Endothelial cell of umbilical vein (primary cell): ENCODE results near the gene SLC25A21. TPM values are rescaled to one million over a fixed set of nuclear protein-coding genes. Genes with fewer than 3 reads are reported as not detected.
"Not testable (repeated sequence)": the region's sequence is repeated elsewhere in the genome, so short reads cannot be mapped to it uniquely, and the experiment has no call there.

Source experiments
- BruUV-seq: library from RNA; stranded (reverse); fragments of 400-500 nt; replicated peaks from 2 replicates; lab custom pipeline; 2021; lab: Mats Ljungman, UMichigan
- CTCF ChIA-PET: fragments of 300-600, 350-600 bp; sonication (Branson Sonifier 250); formaldehyde crosslinking; loops from one replicate; lab custom pipeline; 2021; ENCODE audit warnings: antibody characterized with exemption, inconsistent platforms; lab: Charles Lee
- POLR2A ChIA-PET: fragments of 300-600, 350-600 bp; sonication (Branson Sonifier 250); formaldehyde crosslinking; loops from one replicate; lab custom pipeline; 2021; ENCODE audit warnings: antibody characterized with exemption, inconsistent platforms; lab: Charles Lee
- DNase-seq: peaks from one replicate; pipeline ENCODE4 v3.0.0-alpha.2; 2011; ENCODE audit warnings: low read depth, low spot score
- FAIRE-seq: peaks from 2 replicates; lab custom pipeline; 2011; peaks lifted over from hg19 to GRCh38; lab: Jason Lieb, UNC
- H2AFZ ChIP-seq: 2 replicates; pipeline ENCODE4 v1.6.0; 2012; ENCODE audit warnings: low read depth, low read length, control low read depth, inconsistent platforms
- H3K27ac ChIP-seq: 2 replicates; pipeline ENCODE4 v1.5.1; 2011; ENCODE audit warnings: low read depth, mild to moderate bottlenecking, control low read depth, low read length, moderate library complexity; ENCODE audit not compliant: insufficient read depth
- H3K27me3 ChIP-seq, 2 experiments: 2 replicates each; pipeline versions ENCODE4 v1.6.0 to v1.6.1; 2011; ENCODE audit warnings: low read length in 2 of 2, mixed read lengths in 1 of 2; ENCODE audit not compliant: control insufficient read depth in 2 of 2, insufficient read depth in 2 of 2
- H3K36me3 ChIP-seq, 2 experiments: 2 replicates in 1 of 2; 3 replicates in 1 of 2; pipeline ENCODE4 v1.5.1; 2011; ENCODE audit warnings: low read length in 2 of 2, mild to moderate bottlenecking in 1 of 2, moderate library complexity in 1 of 2; ENCODE audit not compliant: control insufficient read depth in 2 of 2, insufficient read depth in 2 of 2; ENCODE audit errors: extremely low read depth in 1 of 2
- H3K4me1 ChIP-seq: 3 replicates; pipeline ENCODE4 v1.5.1; 2011; ENCODE audit warnings: mild to moderate bottlenecking, low read length; ENCODE audit not compliant: control insufficient read depth, insufficient read depth; ENCODE audit errors: extremely low read depth
- H3K4me2 ChIP-seq: 2 replicates; pipeline ENCODE4 v1.6.1; 2011; ENCODE audit warnings: low read length, control low read depth, mixed read lengths; ENCODE audit not compliant: insufficient read depth
- H3K4me3 ChIP-seq, 3 experiments: fragments of 200-600 bp in 1 of 3; sonication (generic), shearing (Covaris generic) in 1 of 3; replicated peaks in 1 of 3; 2 replicates each; pipeline ENCODE4 v1.5.1; 2011 to 2016; ENCODE audit warnings: control low read depth in 3 of 3, low read length in 3 of 3, mild to moderate bottlenecking in 2 of 3, inconsistent platforms in 1 of 3, low read depth in 1 of 3, moderate library complexity in 1 of 3; ENCODE audit not compliant: insufficient read depth in 1 of 3
- H3K79me2 ChIP-seq: 2 replicates; pipeline ENCODE4 v1.6.0; 2012; ENCODE audit warnings: low read length, inconsistent platforms; ENCODE audit not compliant: control insufficient read depth, insufficient read depth
- H3K9ac ChIP-seq: replicated peaks from 2 replicates; pipeline ENCODE3; 2011; ENCODE audit warnings: low read length, control low read depth; ENCODE audit not compliant: insufficient read depth; ENCODE audit errors: extremely low read depth
- H3K9me1 ChIP-seq: replicated peaks from 3 replicates; pipeline ENCODE4 v1.6.0; 2011; ENCODE audit warnings: mild to moderate bottlenecking, low read length; ENCODE audit not compliant: control insufficient read depth, insufficient read depth; ENCODE audit errors: extremely low read depth
- H3K9me3 ChIP-seq: replicated peaks from 2 replicates; pipeline ENCODE4 v1.5.1; 2012; ENCODE audit warnings: low read length, inconsistent platforms; ENCODE audit not compliant: control insufficient read depth, insufficient read depth
- H4K20me1 ChIP-seq: replicated peaks from 2 replicates; pipeline ENCODE3; 2011; ENCODE audit warnings: mild to moderate bottlenecking, low read length; ENCODE audit not compliant: control insufficient read depth, insufficient read depth; ENCODE audit errors: extremely low read depth
- EZH2 ChIP-seq: IDR thresholded peaks from 2 replicates; pipeline ENCODE4 v1.6.1; 2012; ENCODE audit warnings: borderline replicate concordance, low read depth, mild to moderate bottlenecking, moderate library complexity, low read length, inconsistent platforms; ENCODE audit not compliant: severe bottlenecking
- FOS ChIP-seq: IDR thresholded peaks from 2 replicates; pipeline ENCODE4 v1.6.1; 2011; ENCODE audit warnings: mild to moderate bottlenecking, low read length, moderate library complexity, borderline replicate concordance; ENCODE audit not compliant: insufficient read depth
- GATA2 ChIP-seq: IDR thresholded peaks from 2 replicates; pipeline ENCODE4 v1.7.0; 2011; ENCODE audit warnings: low read depth, mild to moderate bottlenecking, moderate library complexity, mixed read lengths, low read length; ENCODE audit not compliant: insufficient read length, insufficient read depth
- JUN ChIP-seq: IDR thresholded peaks from 2 replicates; pipeline ENCODE4 v1.6.1; 2011; ENCODE audit warnings: borderline replicate concordance, low read depth; ENCODE audit not compliant: insufficient read length, insufficient read depth
- MYC ChIP-seq: IDR thresholded peaks from one replicate; pipeline ENCODE4 v1.6.1; 2011; ENCODE audit warnings: mild to moderate bottlenecking, low read depth, low read length
- POLR2A ChIP-seq: IDR thresholded peaks from 2 replicates; pipeline ENCODE4 v1.6.1; 2012; ENCODE audit warnings: low read depth, mild to moderate bottlenecking, control low read depth, low read length
- POLR2AphosphoS5 ChIP-seq: IDR thresholded peaks from 2 replicates; pipeline ENCODE4 v1.6.1; 2012; ENCODE audit warnings: low read depth, mild to moderate bottlenecking, control low read depth, low read length, moderate library complexity; ENCODE audit not compliant: insufficient read depth
- dilution Hi-C: fragments of 300-500 bp; cut with MboI; formaldehyde crosslinking; loops from one replicate; pipeline ENCODE4 v1.15.0; 2019; ENCODE audit warnings: low sequenced_read_pairs; ENCODE audit not compliant: extremely low pct_ligation_motif_present
- intact Hi-C: fragments of 100-400 bp; cut with micrococcal nuclease; formaldehyde crosslinking; loops from one replicate; pipeline ENCODE4 v1.10.0; 2022
- polyA plus RNA-seq, 4 experiments: library from polyadenylated mRNA; depleted of rRNA in 3 of 4; stranded (reverse) in 3 of 4; unstranded in 1 of 4; fragments of >200 nt; gene quantifications; 2 replicates each; pipeline versions ENCODE4 v1.2.1 to v1.2.3, GENCODE V29; 2011 to 2012; ENCODE audit warnings: missing spikeins in 1 of 4
- total RNA-seq: library from RNA; stranded (reverse); gene quantifications from 2 replicates; pipeline ENCODE4 v1.2.3, GENCODE V29; 2021
- TF ChIP-seq, protein P1 (sequence below), 2 donors: IDR thresholded peaks; 1 replicate in 1 of 2; 2 replicates in 1 of 2; pipeline ENCODE4 v1.5.1; 2011; ENCODE audit warnings: low read length in 2 of 2, mild to moderate bottlenecking in 2 of 2, moderate library complexity in 2 of 2, control low read depth in 1 of 2, inconsistent platforms in 1 of 2, low read depth in 1 of 2; ENCODE audit not compliant: insufficient read depth in 1 of 2; ENCODE audit errors: extremely low read depth in 1 of 2
- TF ChIP-seq, protein P2 (sequence below): IDR thresholded peaks from 2 replicates; pipeline ENCODE4 v1.6.1; 2011; ENCODE audit not compliant: insufficient read depth, insufficient read length

SLC25A21 gene
- total and polyA plus RNA-seq, 2 donors (not counting 3 experiments of a cell fraction or from before 2014, with no cell fraction given) = 0.98 to 1.4 TPM

DNA sequence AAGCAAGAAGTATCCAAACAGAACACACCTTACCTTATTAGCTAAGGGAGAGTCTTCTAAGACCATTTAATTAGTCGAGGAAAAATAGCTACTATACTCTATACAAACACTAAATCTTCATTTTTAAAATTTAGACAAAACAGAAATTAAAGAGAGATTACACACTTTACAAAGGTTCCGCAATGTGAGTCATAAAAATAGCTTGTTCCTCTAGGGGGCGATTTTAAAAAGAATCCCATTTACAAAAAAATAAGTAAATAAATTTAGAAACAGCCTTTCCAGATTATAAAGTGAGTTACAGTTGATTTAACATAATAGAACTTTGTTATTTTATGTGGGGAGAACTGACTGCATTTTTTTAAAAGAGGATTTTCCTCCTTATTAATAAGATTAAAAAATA is 309.1 kb downstream of the SLC25A21 start:
- H3K27me3 ChIP-seq = peaks cover 0 to 2% of the 10 kb centered on the region in 2 experiments
- dilution Hi-C loops (no loop called here), intact Hi-C loops (no loop called here)
- CTCF ChIA-PET = interaction anchor here (1.0 to 1.9 kb wide), 7 partner anchors 10 to 319 kb away, joined by 3 to 13 read pairs (median 4); no protein-coding TSS in a partner anchor
- no peaks in the 10 kb centered on the region for H3K4me1 ChIP-seq
- POLR2A ChIA-PET = no interaction called here
- H3K4me3 ChIP-seq = no peak overlapping the region
- no peaks in the 10 kb centered on the region for H3K9me1 ChIP-seq
- BruUV-seq = no TSS peak
- no peak overlapping the region for H3K4me2 ChIP-seq
- no peak overlapping the region for H3K9ac ChIP-seq
- no peak for TF ChIP-seq FOS
- TF ChIP-seq MYC = no peak
- no peak for TF ChIP-seq POLR2A
- TF ChIP-seq GATA2 = no peak
- TF ChIP-seq JUN = no peak
- TF ChIP-seq POLR2AphosphoS5 = no peak
- TF ChIP-seq, protein P1, sequence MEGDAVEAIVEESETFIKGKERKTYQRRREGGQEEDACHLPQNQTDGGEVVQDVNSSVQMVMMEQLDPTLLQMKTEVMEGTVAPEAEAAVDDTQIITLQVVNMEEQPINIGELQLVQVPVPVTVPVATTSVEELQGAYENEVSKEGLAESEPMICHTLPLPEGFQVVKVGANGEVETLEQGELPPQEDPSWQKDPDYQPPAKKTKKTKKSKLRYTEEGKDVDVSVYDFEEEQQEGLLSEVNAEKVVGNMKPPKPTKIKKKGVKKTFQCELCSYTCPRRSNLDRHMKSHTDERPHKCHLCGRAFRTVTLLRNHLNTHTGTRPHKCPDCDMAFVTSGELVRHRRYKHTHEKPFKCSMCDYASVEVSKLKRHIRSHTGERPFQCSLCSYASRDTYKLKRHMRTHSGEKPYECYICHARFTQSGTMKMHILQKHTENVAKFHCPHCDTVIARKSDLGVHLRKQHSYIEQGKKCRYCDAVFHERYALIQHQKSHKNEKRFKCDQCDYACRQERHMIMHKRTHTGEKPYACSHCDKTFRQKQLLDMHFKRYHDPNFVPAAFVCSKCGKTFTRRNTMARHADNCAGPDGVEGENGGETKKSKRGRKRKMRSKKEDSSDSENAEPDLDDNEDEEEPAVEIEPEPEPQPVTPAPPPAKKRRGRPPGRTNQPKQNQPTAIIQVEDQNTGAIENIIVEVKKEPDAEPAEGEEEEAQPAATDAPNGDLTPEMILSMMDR (IDR thresholded peaks at IDR 0.05; ENCODE audit: extremely low read depth in 1 of 2, insufficient read depth in 1 of 2, low read depth in 1 of 2, low read length in 2 of 2) = no peak
- TF ChIP-seq, protein P2, sequence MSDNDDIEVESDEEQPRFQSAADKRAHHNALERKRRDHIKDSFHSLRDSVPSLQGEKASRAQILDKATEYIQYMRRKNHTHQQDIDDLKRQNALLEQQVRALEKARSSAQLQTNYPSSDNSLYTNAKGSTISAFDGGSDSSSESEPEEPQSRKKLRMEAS = no peak
- TF ChIP-seq EZH2 = no peak
- H3K79me2 ChIP-seq = no peaks in the 10 kb centered on the region
- H3K27ac ChIP-seq = no peak overlapping the region
- H3K36me3 ChIP-seq = no peaks in the 10 kb centered on the region
- H4K20me1 ChIP-seq = no peaks in the 10 kb centered on the region
- no peak for DNase-seq
- H2AFZ ChIP-seq = no peak overlapping the region
- H3K9me3 ChIP-seq = no peaks in the 10 kb centered on the region
- no peak for FAIRE-seq

DNA sequence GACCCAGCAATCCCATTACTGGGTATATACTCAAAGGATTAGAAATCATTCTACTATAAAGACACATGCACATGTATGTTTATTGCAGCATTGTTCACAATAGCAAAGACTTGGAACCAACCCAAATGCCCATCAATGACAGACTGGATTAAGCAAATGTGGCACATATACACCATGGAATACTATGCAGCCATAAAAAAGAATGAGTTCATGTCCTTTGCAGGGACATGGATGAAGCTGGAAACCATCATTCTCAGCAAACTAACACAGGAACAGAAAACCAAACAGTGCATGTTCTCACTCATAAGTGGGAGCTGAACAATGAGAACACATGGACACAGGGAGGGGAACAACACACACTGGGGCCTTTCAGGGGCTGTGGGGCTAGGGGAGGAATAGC is 310.2 kb downstream of the SLC25A21 start:
- H3K27me3 ChIP-seq, FAIRE-seq, H3K27ac ChIP-seq, H3K4me1 ChIP-seq, H3K9me1 ChIP-seq, H3K79me2 ChIP-seq, H3K9me3 ChIP-seq, H3K4me2 ChIP-seq, BruUV-seq, intact Hi-C loops, H3K36me3 ChIP-seq, dilution Hi-C loops, DNase-seq, H2AFZ ChIP-seq, H3K9ac ChIP-seq, H4K20me1 ChIP-seq, H3K4me3 ChIP-seq, POLR2A ChIA-PET: not testable (repeated sequence)
- CTCF ChIA-PET = interaction anchor here (1.2 kb wide), 1 partner anchor 80 kb away, joined by 4 read pairs; no protein-coding TSS in a partner anchor
